A673 (cell line): ENCODE data around the gene VDR. TPM values are rescaled to one million over a fixed set of nuclear protein-coding genes. Genes with fewer than 3 reads are reported as not detected.

Experiments
- BruUV-seq: library from RNA; stranded (reverse); fragments of 400-500 nt; replicated peaks from 2 replicates; lab custom pipeline; 2021; lab: Mats Ljungman, UMichigan
- CTCF ChIA-PET: fragments of 300-600 bp; sonication (Branson Sonifier 250); formaldehyde crosslinking; loops from one replicate; lab custom pipeline; 2022; ENCODE audit warnings: antibody characterized with exemption; lab: Charles Lee
- POLR2A ChIA-PET: fragments of 300-600 bp; sonication (Branson Sonifier 250); formaldehyde crosslinking; loops from one replicate; lab custom pipeline; 2022; ENCODE audit warnings: antibody characterized with exemption; ENCODE audit not compliant: low non-redundant PET; lab: Charles Lee
- DNase-seq: peaks from one replicate; pipeline ENCODE4 v3.0.0-alpha.2; 2015; ENCODE audit warnings: low spot score
- H3K27ac ChIP-seq: fragments of 200-600 bp; sonication (generic); 2 replicates; pipeline ENCODE4 v1.5.1; 2016; ENCODE audit warnings: mixed run types, low read depth, mild to moderate bottlenecking, mixed read lengths, antibody characterized with exemption, low read length; ENCODE audit not compliant: poor library complexity, severe bottlenecking
- H3K27me3 ChIP-seq: fragments of 200-600 bp; sonication (generic); replicated peaks from 2 replicates; pipeline ENCODE4 v1.6.1; 2017; ENCODE audit warnings: mixed run types, low read depth, mild to moderate bottlenecking, mixed read lengths, antibody characterized with exemption, low read length; ENCODE audit not compliant: insufficient read depth, poor library complexity
- H3K36me3 ChIP-seq: fragments of 200-600 bp; sonication (generic); 2 replicates; pipeline ENCODE4 v1.6.1; 2016; ENCODE audit warnings: mixed run types, mild to moderate bottlenecking, mixed read lengths, antibody characterized with exemption, low read length; ENCODE audit not compliant: insufficient read depth, poor library complexity, severe bottlenecking
- H3K4me1 ChIP-seq: fragments of 200-600 bp; sonication (generic); 2 replicates; pipeline ENCODE4 v1.6.1; 2017; ENCODE audit warnings: mixed run types, mild to moderate bottlenecking, mixed read lengths, antibody characterized with exemption, low read length; ENCODE audit not compliant: insufficient read depth, poor library complexity, severe bottlenecking
- H3K4me3 ChIP-seq: fragments of 200-600 bp; sonication (generic); 2 replicates; pipeline ENCODE4 v1.5.1; 2016; ENCODE audit warnings: low read depth, mixed run types, mild to moderate bottlenecking, mixed read lengths, low read length; ENCODE audit not compliant: poor library complexity, severe bottlenecking
- H3K9me3 ChIP-seq: fragments of 200-600 bp; sonication (generic); 2 replicates; pipeline ENCODE4 v1.6.1; 2016; ENCODE audit warnings: mixed run types, low read depth, mild to moderate bottlenecking, mixed read lengths, antibody characterized with exemption, low read length; ENCODE audit not compliant: poor library complexity, severe bottlenecking
- CTCF ChIP-seq: fragments of 300-800, 200-600 bp; sonication (generic); conservative IDR thresholded peaks from 2 replicates; pipeline ENCODE4 v1.5.1; 2017; ENCODE audit warnings: low read depth, mild to moderate bottlenecking, antibody characterized with exemption, low read length, moderate library complexity, mixed read lengths
- EZH2 ChIP-seq: fragments of 200-600 bp; sonication (generic); IDR thresholded peaks from 2 replicates; pipeline ENCODE4 v1.6.1; 2017; ENCODE audit warnings: borderline replicate concordance, low read depth, mild to moderate bottlenecking, mixed read lengths, antibody characterized with exemption, low read length; ENCODE audit not compliant: poor library complexity, severe bottlenecking
- intact Hi-C: fragments of 100-400 bp; cut with micrococcal nuclease; formaldehyde crosslinking; loops from one replicate; pipeline ENCODE4 v1.10.0; 2022; ENCODE audit not compliant: unreplicated experiment
- total RNA-seq: library from RNA; stranded (reverse); gene quantifications from 2 replicates; pipeline ENCODE4 v1.2.3, GENCODE V29; 2021

VDR gene
- total RNA-seq, 1 experiment from 2014 or later: 0.43 TPM

GRCh38 chr12:47876440-47876960, 28.3 kb downstream of the VDR start:
- Histone ChIP-seq H3K9me3 (no peaks in the 10 kb centered on the region), H3K36me3 (no peaks in the 10 kb centered on the region), H3K27ac (no peak overlapping the region), H3K4me1 (no peaks in the 10 kb centered on the region), H3K27me3 (no peaks in the 10 kb centered on the region), H3K4me3 (no peak overlapping the region)
- intact Hi-C loops: no loop called here
- no TSS peak for BruUV-seq
- DNase-seq: no peak
- ChIA-PET POLR2A (no interaction called here), CTCF (no interaction called here)
- TF ChIP-seq CTCF (no peak), EZH2 (no peak)

- Histone ChIP-seq H3K36me3 (no peaks in the 10 kb centered on the region), H3K27me3 (no peaks in the 10 kb centered on the region), H3K4me3 (no peak overlapping the region), H3K27ac (no peak overlapping the region), H3K9me3 (no peaks in the 10 kb centered on the region), H3K4me1 (no peaks in the 10 kb centered on the region)
- POLR2A ChIA-PET: no interaction called here
- TF ChIP-seq EZH2 (no peak), CTCF (no peak)
- BruUV-seq: no TSS peak
- intact Hi-C loops: no loop called here
- no peak for DNase-seq
- CTCF ChIA-PET: no interaction called here
Observed at GRCh38 chr12:47875746-47876439, 28.9 kb downstream of the VDR start.

GRCh38 chr12:47874316-47874715, 30.5 kb downstream of the VDR start:
- Histone ChIP-seq H3K4me1 (no peaks in the 10 kb centered on the region), H3K9me3 (no peaks in the 10 kb centered on the region), H3K4me3 (no peak overlapping the region), H3K36me3 (no peaks in the 10 kb centered on the region), H3K27ac (no peak overlapping the region), H3K27me3 (no peaks in the 10 kb centered on the region)
- no peak for DNase-seq
- no peak for TF ChIP-seq EZH2
- TF ChIP-seq CTCF: no peak
- intact Hi-C loops: no loop called here
- ChIA-PET POLR2A (no interaction called here), CTCF (no interaction called here)
- BruUV-seq: no TSS peak
